ENCODE data around the gene GALNTL6. TPM values are rescaled to one million over a fixed set of nuclear protein-coding genes. Genes with fewer than 3 reads are reported as not detected.

The GALNTL6 gene
- total and polyA plus RNA-seq, 9 of the 15 experiments (the other 6 are each of a cell fraction or from before 2014, with no cell fraction given), result 0.18 to 0.50 (median 0.29) TPM

GRCh38 chr4:172826861-172827260, 1013.7 kb downstream of the GALNTL6 start (continued):
- TF ChIP-seq RERE (CRISPR knock-in tag; IDR thresholded peaks at IDR 0.05; ENCODE audit: borderline replicate concordance) (no peak), ZNF239 (CRISPR knock-in tag; IDR thresholded peaks at IDR 0.05) (no peak), THAP7 (CRISPR knock-in tag; IDR thresholded peaks at IDR 0.05) (no peak), ZNF3 (CRISPR knock-in tag; IDR thresholded peaks at IDR 0.05) (no peak), KLF1 (tag; IDR thresholded peaks at IDR 0.05) (no peak), EWSR1 (IDR thresholded peaks at IDR 0.05; ENCODE audit: borderline replicate concordance, low read depth, partially characterized antibody) (no peak), CBX8 (IDR thresholded peaks at IDR 0.05; ENCODE audit: borderline replicate concordance, extremely low read depth, low read depth, low read length, poor library complexity, severe bottlenecking) (no peak), TCF3 (CRISPR knock-in tag; IDR thresholded peaks at IDR 0.05) (no peak), ZKSCAN3 (CRISPR knock-in tag; IDR thresholded peaks at IDR 0.05) (no peak), BCLAF1 (IDR thresholded peaks at IDR 0.05; ENCODE audit: borderline replicate concordance in 1 of 2, control insufficient read depth in 1 of 2, low read depth in 2 of 2, low read length in 1 of 2) (no peak), COPS2 (conservative IDR thresholded peaks at IDR 0.05) (no peak)

All from K562 (cell line).